Heart right ventricle (tissue), 16 donors: Measurements from ENCODE around the gene NSL1. TPM values are rescaled to one million over a fixed set of nuclear protein-coding genes. Genes with fewer than 3 reads are reported as not detected.
A peak's percentile ranks its signal among the peaks of the same experiment; 100 is the strongest.

Experiments
- ATAC-seq, 8 donors: fragments of 200-7000 bp; cut with Tn5 transposase; one replicate each; pipeline ENCODE4 v1.9.1; 2020; ENCODE audit warnings: mild to moderate bottlenecking in 8 of 8, moderate library complexity in 8 of 8, moderate number of reproducible peaks in 1 of 8
- DNase-seq, 2 donors: peaks; one replicate each; pipeline ENCODE4 v3.0.0-alpha.2; 2020
- H3K27ac ChIP-seq, 10 donors: fragments of 200-600 bp; sonication (generic) in 2 of 10; one replicate each; pipeline versions ENCODE4 v1.5.0 to v1.8.0; 2020 to 2022; ENCODE audit warnings: mild to moderate bottlenecking in 3 of 10
- H3K27me3 ChIP-seq, 7 donors: fragments of 200-600 bp; one replicate each; pipeline ENCODE4 v1.8.0; 2021 to 2022; ENCODE audit warnings: mild to moderate bottlenecking in 2 of 7
- H3K36me3 ChIP-seq, 9 donors: fragments of 200-600 bp; sonication (generic) in 1 of 9; one replicate each; pipeline versions ENCODE4 v1.5.0 to v1.8.0; 2020 to 2022; ENCODE audit warnings: mild to moderate bottlenecking in 2 of 9
- H3K4me1 ChIP-seq, 9 donors: fragments of 200-600 bp; sonication (generic) in 1 of 9; one replicate each; pipeline versions ENCODE4 v1.5.0 to v1.8.0; 2020 to 2022; ENCODE audit warnings: mild to moderate bottlenecking in 4 of 9
- H3K4me3 ChIP-seq, 10 donors: fragments of 200-600 bp; sonication (generic) in 2 of 10; one replicate each; pipeline versions ENCODE4 v1.5.0 to v1.8.0; 2020 to 2022; ENCODE audit warnings: mild to moderate bottlenecking in 7 of 10, moderate library complexity in 2 of 10
- H3K9me3 ChIP-seq, 11 donors: fragments of 200-600 bp in 10 of 11; sonication (generic) in 2 of 11; one replicate each; pipeline versions ENCODE4 v1.5.0 to v1.8.0; 2013 to 2022; ENCODE audit warnings: mild to moderate bottlenecking in 2 of 11, control low read depth in 1 of 11, moderate library complexity in 1 of 11
- WGBS, 2 donors: extraction: QIAGEN DNeasy Blood & Tissue Kit; methylation state at CpG; one replicate each; pipeline ENCODE4 v1.1.7; 2013; ENCODE audit warnings: inconsistent platforms in 1 of 2; 5-methylcytosine and 5-hydroxymethylcytosine counted together
- intact Hi-C, 10 donors: fragments of 100-400 bp; cut with DNase I; formaldehyde crosslinking; loops; one replicate each; pipeline versions ENCODE4 v1.11.1 to v1.14.2; 2022
- polyA plus RNA-seq, 2 donors: library from polyadenylated mRNA; stranded (reverse); fragments of 200-250 nt; gene quantifications; one replicate each; pipeline ENCODE4 v1.2.3, GENCODE V29; 2013
- total RNA-seq, 10 donors: library from RNA; stranded (reverse); fragmentation: NEBNext Ultra II Directional in 3 of 10; extraction: Animal tissue kit (Norgen Biotek cat#: 25700) in 3 of 10; gene quantifications; one replicate each; pipeline versions ENCODE4 v1.2.1 to v1.2.4, GENCODE V29; 2021 to 2023
- TF ChIP-seq, protein P1 (sequence below), 9 donors: fragments of 200-600 bp; sonication (generic) in 2 of 9; IDR thresholded peaks; one replicate each; pipeline versions ENCODE4 v1.5.0 to v1.8.0; 2021 to 2022; ENCODE audit warnings: antibody characterized with exemption in 9 of 9, mild to moderate bottlenecking in 5 of 9, moderate library complexity in 1 of 9
- donor health status: Arrhythmogenic right ventricular cardiomyopathy.
- donor health status: ischemic (EF 13 %, LVEDD 7.1; RV severe dilation, severe dysfunction).
- donor health status: healthy with polysubstance abuse.
- donor health status: DM: no; HTN: yes; CAD: no.
- donor health status: DM: no; HTN: no; CAD: no.
- donor health status: ischemic (EF 25% LVEDD 6.9; RV normal size, moderate dysfunction).
- donor health status: ischemic (EF 25% LVEDD 5.7; RV mildly dilated, moderate dysfunction).
- donor health status: healthy.
- donor health status: DM: yes; HTN: yes; CAD: no.
- donor health status: Ischemic cardiomyopathy.
- donor health status: ischemic (EF 35%, LVEDD 5.7; RV mildly dilated, moderate dysfunction).
- donor health status: nonischemic (EF 11% LVEDD 7.7; RV severe dilation, severe dysfunction).
- donor health status: DM: yes; HTN: yes; CAD: no.
- donor health status: PGD.
- donor health status: ischemic (EF 29% LVEDD 5.4; RV normal size, mild dysfunction).
- donor health status: nonischemic (EF 23%, LVEDD 6.1; RV moderate dilation, normal function).

NSL1 gene
- total and polyA plus RNA-seq, 12 donors, result 9.4 to 30.1 (median 23.7) TPM

DNA sequence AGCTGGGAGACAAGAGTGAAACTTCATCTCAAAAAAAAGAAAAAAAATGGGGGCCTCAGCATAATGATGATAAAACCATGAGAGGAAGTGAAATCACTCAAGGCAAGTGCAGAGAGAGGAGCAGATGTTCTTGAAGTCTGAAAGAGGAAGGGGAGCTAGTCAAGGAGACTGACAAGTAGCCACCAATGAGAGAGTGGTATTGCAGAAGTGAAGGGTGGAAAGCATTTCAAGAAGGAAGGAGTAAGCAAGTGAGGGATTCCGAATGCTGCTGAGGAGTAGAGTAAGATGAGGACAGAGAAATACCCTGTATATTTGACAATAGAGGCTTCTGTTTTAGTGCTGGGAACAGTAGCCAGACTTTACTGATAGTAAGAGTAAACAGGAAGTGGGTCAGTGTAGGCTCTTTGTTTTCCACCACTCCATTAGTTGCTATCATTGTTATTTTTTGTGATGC is 3.0 kb upstream of the NSL1 start:
- peak in 4 of 8 donors; percentile 22 to 30 (median 24) for ATAC-seq
- Histone ChIP-seq H3K27ac (peak overlapping the region in 2 of 10 donors; percentile 35 to 80), H3K4me3 (no peak overlapping the region), H3K27me3 (no peaks in the 10 kb centered on the region), H3K9me3 (no peaks in the 10 kb centered on the region), H3K36me3 (peaks cover 0 to 43% (median 16%) of the 10 kb centered on the region in 9 donors), H3K4me1 (peaks cover 0 to 50% (median 23%) of the 10 kb centered on the region in 9 donors)
- 51 to 75% methylated on average over 1 of the region's 1 CpG for WGBS, 2 donors
- no peak for DNase-seq
- TF ChIP-seq, protein P1, sequence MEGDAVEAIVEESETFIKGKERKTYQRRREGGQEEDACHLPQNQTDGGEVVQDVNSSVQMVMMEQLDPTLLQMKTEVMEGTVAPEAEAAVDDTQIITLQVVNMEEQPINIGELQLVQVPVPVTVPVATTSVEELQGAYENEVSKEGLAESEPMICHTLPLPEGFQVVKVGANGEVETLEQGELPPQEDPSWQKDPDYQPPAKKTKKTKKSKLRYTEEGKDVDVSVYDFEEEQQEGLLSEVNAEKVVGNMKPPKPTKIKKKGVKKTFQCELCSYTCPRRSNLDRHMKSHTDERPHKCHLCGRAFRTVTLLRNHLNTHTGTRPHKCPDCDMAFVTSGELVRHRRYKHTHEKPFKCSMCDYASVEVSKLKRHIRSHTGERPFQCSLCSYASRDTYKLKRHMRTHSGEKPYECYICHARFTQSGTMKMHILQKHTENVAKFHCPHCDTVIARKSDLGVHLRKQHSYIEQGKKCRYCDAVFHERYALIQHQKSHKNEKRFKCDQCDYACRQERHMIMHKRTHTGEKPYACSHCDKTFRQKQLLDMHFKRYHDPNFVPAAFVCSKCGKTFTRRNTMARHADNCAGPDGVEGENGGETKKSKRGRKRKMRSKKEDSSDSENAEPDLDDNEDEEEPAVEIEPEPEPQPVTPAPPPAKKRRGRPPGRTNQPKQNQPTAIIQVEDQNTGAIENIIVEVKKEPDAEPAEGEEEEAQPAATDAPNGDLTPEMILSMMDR (IDR thresholded peaks at IDR 0.05), result no peak
- intact Hi-C loops, result loop anchor here in 1 of 10 donors (5.0 kb wide), 1 partner anchor 63 kb away; the partner anchor contains the start of gene FLVCR1

DNA sequence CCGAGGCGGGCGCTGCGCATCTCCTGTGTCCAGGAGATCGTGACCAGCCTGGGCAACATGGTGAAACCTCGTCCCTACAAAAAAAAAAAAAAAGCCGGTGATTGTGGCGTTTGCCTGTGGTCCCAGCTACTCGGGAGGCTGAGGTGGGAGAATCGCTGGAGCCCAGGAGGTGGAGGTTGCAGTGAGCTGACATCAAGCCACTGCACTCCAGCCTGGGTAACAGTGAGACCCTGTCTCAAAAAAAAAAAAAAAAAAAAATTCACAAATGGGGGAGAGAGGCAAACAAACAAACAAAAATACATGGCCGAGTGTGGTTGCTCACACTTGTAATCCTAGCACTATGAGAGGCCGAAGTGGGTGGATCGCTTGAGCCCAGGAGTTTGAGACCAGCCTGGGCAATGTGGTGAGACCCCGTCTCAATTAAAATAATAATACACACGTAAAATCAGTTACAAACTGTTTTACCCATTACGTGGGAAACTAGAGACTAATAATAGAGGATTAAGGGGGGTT is 875 bp upstream of the NSL1 start:
- ATAC-seq, result peak in 1 of 8 donors; percentile 20
- TF ChIP-seq, protein P1 (IDR thresholded peaks at IDR 0.05), result no peak
- intact Hi-C loops, result loop anchor here in 1 of 10 donors (5.0 kb wide), 1 partner anchor 65 kb away; the partner anchor contains the start of gene FLVCR1

DNA sequence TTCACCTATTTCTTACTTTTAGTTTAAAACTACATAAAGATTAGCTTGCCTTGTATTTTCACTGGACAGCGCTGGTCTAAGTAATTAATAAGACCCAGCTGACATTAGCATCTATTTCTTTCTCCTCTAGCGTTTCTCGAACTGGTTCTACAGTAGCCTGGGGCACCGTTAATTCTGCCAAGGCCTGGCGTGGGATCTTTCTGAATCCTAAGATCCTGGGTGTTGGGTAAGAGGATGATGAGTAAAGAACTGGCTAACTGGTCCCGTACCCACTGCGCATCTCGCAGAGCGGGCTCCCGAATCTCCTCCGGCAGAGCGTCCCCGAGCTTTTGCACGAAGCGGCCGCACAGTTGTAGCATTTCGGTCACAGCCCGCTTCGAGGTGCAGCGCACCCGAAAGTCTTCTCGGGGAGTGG is 309 bp downstream of the NSL1 start:
- TF ChIP-seq, protein P1 (IDR thresholded peaks at IDR 0.05), result no peak
- no peak for DNase-seq
- Histone ChIP-seq H3K36me3 (peaks cover 0 to 26% (median 8%) of the 10 kb centered on the region in 9 donors), H3K4me1 (peaks cover 0 to 61% (median 30%) of the 10 kb centered on the region in 9 donors), H3K9me3 (no peaks in the 10 kb centered on the region), H3K4me3 (peak overlapping the region; percentile 72 to 99 (median 85)), H3K27ac (peak overlapping the region; percentile 71 to 99 (median 95)), H3K27me3 (no peaks in the 10 kb centered on the region)
- intact Hi-C loops, result loop anchor here in 1 of 10 donors (5.0 kb wide), 1 partner anchor 66 kb away; the partner anchor contains the start of gene FLVCR1
- 0% methylated on average over 22 of the region's 22 CpGs for WGBS, 2 donors
- ATAC-seq, result peak; percentile 54 to 74 (median 67)

More for the DNA sequence above, 875 bp upstream of the NSL1 start:
- Histone ChIP-seq H3K27ac (peak overlapping the region in 9 of 10 donors; percentile 91 to 99 (median 95)), H3K4me1 (peaks cover 0 to 61% (median 30%) of the 10 kb centered on the region in 9 donors), H3K9me3 (no peaks in the 10 kb centered on the region), H3K4me3 (peak overlapping the region; percentile 72 to 99 (median 85)), H3K36me3 (peaks cover 0 to 26% (median 6%) of the 10 kb centered on the region in 9 donors), H3K27me3 (no peaks in the 10 kb centered on the region)
- WGBS, 2 donors, result 16 to 19% methylated on average over 16 of the region's 16 CpGs
- DNase-seq, result no peak

DNA sequence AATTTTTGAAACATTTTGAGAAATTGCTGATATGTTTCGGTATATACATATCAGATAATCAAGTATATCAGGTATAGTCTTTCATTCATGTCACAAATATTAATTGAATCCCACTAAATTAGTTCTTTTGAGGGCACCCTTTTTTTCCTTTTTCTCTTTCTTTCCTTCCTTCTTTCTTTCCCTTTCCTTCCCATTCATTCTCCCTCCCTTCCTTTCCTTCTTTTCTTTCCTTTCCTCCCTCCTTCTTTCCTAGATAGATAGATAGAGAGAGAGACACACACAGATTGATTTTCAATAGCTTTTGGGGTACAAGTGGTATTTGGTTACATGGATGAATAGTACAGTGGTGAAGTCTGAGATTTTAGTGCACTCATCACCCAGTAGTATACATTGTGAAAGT is 5.7 kb downstream of the NSL1 start:
- Histone ChIP-seq H3K27me3 (no peaks in the 10 kb centered on the region), H3K36me3 (peaks cover 0 to 66% (median 21%) of the 10 kb centered on the region in 9 donors), H3K9me3 (no peaks in the 10 kb centered on the region), H3K4me3 (no peak overlapping the region), H3K27ac (no peak overlapping the region), H3K4me1 (peaks cover 0 to 41% (median 19%) of the 10 kb centered on the region in 9 donors)
- 95 to 98% methylated on average over 1 of the region's 1 CpG for WGBS, 2 donors
- intact Hi-C loops, result loop anchor here in 7 of 10 donors (10.0 kb wide), 2 partner anchors 121 to 311 kb away; no protein-coding TSS in a partner anchor
- ATAC-seq (no peak), DNase-seq (no peak)
- TF ChIP-seq, protein P1 (IDR thresholded peaks at IDR 0.05), result no peak
